ENCODE measurements around the gene SIVA1. TPM values are rescaled to one million over a fixed set of nuclear protein-coding genes. Genes with fewer than 3 reads are reported as not detected.

SIVA1 gene
- total RNA-seq, 1 donor from 2014 or later = 298 TPM

DNA sequence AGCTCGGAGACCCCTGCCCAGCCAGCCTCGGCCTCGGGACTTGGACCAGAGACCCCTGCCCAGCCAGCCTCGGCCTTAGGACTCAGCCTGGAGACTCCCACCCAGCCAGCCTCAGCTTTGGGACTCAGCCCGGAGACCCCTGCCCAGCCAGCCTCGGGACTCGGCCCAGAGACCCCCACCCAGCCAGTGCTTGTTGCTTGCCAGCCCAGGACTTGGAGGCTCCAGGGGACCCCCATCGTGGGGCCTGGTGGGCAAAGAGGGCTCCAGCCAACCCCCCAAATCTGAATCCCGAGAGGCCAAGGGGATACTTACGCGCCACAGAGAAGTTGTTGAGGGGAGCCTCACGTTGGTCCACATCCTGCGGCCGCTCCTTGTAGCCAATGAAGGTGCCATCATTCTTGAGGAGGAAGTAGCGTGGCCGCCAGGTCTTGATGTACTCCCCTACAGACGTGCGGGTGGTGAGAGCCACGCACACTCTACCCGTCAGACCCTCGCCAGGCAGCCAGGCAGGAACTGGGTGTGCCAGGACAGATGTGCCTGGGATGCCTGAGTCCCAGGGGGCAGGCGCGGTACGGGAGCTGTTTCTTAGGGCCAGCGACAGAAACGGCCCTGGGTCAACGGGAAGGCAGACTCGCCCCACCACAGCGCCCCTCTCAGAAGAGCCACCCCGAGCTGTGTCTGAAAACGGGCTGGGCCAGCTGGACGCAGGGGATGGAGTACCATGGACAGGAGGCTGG lies 27.0 kb downstream of the SIVA1 start:
- no peak for DNase-seq (ENCODE audit: low read depth)
- TF ChIP-seq, protein P1, sequence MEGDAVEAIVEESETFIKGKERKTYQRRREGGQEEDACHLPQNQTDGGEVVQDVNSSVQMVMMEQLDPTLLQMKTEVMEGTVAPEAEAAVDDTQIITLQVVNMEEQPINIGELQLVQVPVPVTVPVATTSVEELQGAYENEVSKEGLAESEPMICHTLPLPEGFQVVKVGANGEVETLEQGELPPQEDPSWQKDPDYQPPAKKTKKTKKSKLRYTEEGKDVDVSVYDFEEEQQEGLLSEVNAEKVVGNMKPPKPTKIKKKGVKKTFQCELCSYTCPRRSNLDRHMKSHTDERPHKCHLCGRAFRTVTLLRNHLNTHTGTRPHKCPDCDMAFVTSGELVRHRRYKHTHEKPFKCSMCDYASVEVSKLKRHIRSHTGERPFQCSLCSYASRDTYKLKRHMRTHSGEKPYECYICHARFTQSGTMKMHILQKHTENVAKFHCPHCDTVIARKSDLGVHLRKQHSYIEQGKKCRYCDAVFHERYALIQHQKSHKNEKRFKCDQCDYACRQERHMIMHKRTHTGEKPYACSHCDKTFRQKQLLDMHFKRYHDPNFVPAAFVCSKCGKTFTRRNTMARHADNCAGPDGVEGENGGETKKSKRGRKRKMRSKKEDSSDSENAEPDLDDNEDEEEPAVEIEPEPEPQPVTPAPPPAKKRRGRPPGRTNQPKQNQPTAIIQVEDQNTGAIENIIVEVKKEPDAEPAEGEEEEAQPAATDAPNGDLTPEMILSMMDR (conservative IDR thresholded peaks at IDR 0.05; ENCODE audit: low read depth, low read length) = no peak
- H3K4me3 ChIP-seq (ENCODE audit: low read depth, low read length) = no peak overlapping the region

- DNase-seq (ENCODE audit: low read depth) = no peak
- no peak overlapping the region for H3K4me3 ChIP-seq (ENCODE audit: low read depth, low read length)
- TF ChIP-seq, protein P1 (conservative IDR thresholded peaks at IDR 0.05; ENCODE audit: low read depth, low read length) = no peak
Measured at GRCh38 chr14:104780513-104781030, 27.6 kb downstream of the SIVA1 start.

- no peak overlapping the region for H3K4me3 ChIP-seq (ENCODE audit: low read depth, low read length)
- no peak for DNase-seq (ENCODE audit: low read depth)
- TF ChIP-seq, protein P1 (conservative IDR thresholded peaks at IDR 0.05; ENCODE audit: low read depth, low read length) = no peak
Measured at GRCh38 chr14:104781271-104782077, 28.5 kb downstream of the SIVA1 start.

DNA sequence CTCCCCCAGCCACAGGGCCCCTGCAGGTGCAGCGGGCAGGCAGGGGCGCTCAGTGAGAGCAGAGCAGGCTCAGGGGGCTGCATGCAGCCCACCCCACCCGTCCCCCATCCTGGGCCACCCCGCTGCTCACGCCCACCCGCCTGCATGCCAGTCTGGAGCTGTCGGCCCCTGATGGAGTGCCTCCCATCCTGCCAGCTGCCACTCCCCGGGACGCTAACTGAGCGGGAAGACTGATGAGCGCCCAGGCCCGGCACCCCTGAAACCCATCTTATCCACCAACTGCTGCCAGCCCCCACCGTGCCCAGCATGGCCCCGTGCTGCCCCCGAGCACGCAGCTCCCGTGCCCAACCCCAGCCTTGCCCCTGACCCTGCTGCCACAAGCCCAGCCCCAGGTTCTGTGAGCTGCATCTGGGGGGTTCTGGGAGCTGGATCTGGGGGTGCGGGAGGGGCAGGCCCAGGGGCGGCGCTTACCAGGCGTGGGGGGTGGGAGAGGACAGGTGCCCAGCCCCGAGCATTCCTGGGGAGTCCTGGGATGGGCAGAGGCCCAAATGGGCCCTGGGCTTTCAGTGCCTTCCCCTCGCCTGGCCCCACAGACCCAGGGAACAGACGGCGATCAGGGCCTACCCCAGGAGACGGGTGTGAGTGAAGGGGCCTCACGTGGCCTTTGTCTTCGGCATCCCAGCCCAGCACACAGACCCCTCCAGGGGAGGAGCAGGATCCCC lies 29.3 kb downstream of the SIVA1 start:
- DNase-seq (ENCODE audit: low read depth) = no peak
- H3K4me3 ChIP-seq (ENCODE audit: low read depth, low read length) = no peak overlapping the region
- TF ChIP-seq, protein P1 (conservative IDR thresholded peaks at IDR 0.05; ENCODE audit: low read depth, low read length) = no peak

DNA sequence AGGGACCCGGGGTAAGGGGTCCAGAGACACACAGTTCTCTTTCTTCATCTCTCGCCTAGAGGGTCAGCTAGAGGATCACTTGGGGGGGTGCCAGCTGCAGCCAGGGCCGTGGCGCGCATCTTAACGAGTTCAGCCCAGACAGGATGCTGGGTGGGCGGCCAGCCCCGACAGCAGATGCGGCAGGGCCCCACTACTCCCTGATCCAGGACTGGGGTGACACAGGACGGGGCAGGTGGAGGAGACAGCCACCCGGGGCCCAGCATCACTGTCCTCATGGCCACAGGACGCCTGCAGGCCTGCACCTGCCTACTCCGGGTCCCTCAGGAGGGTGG lies 29.8 kb downstream of the SIVA1 start:
- DNase-seq (ENCODE audit: low read depth) = no peak

GRCh38 chr14:104783484-104784217 lies 30.7 kb downstream of the SIVA1 start:
- TF ChIP-seq, protein P1 (conservative IDR thresholded peaks at IDR 0.05; ENCODE audit: low read depth, low read length) = no peak
- no peak overlapping the region for H3K4me3 ChIP-seq (ENCODE audit: low read depth, low read length)
- no peak for DNase-seq (ENCODE audit: low read depth)

More for the DNA sequence above, 29.8 kb downstream of the SIVA1 start:
- no peak overlapping the region for H3K4me3 ChIP-seq (ENCODE audit: low read depth, low read length)
- TF ChIP-seq, protein P1 (conservative IDR thresholded peaks at IDR 0.05; ENCODE audit: low read depth, low read length) = no peak
